Measurements from ENCODE around the gene CABLES2.
A peak's percentile ranks its signal among the peaks of the same experiment; 100 is the strongest.

Gene CABLES2

DNA sequence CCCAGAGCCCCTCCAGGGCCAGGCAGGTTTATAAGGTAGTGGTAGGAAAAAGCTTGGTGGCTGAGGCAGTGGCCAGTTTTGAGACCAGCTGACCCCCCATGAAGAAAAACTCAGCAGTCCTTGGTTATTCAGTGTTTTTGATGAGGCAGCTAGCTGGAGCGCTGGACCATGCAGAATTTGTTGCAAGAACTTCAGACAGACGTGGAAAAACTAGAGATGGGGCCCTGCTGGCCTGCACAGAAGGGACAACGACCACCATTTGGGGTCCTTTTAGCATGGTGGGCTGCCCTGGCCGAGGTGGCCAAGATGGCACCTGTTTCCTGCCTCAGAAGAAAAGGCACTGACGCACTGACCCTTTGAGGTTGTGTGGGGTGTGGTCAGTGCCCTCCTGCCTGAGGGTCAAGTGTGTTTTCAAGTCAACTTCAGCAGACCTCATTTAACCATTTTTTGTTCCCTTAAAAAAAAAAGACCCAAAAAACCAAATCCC is 17.4 kb downstream of the CABLES2 start:
- peaks cover 3% of the 10 kb centered on the region; the same call in 1 of the 2 replicates for H3K36me3 ChIP-seq (ENCODE audit: insufficient read depth)
- H3K79me2 ChIP-seq (ENCODE audit: insufficient read depth, low read depth): peaks cover 35% of the 10 kb centered on the region
- no peak overlapping the region for H3K27ac ChIP-seq
- peaks cover 18% of the 10 kb centered on the region for H3K4me1 ChIP-seq (ENCODE audit: low read depth, poor library complexity, severe bottlenecking)
- H3K4me3 ChIP-seq (IDR thresholded peaks at IDR 0.05; ENCODE audit: insufficient read depth, low read depth, low read length): no peak overlapping the region
- TF ChIP-seq, protein P1, sequence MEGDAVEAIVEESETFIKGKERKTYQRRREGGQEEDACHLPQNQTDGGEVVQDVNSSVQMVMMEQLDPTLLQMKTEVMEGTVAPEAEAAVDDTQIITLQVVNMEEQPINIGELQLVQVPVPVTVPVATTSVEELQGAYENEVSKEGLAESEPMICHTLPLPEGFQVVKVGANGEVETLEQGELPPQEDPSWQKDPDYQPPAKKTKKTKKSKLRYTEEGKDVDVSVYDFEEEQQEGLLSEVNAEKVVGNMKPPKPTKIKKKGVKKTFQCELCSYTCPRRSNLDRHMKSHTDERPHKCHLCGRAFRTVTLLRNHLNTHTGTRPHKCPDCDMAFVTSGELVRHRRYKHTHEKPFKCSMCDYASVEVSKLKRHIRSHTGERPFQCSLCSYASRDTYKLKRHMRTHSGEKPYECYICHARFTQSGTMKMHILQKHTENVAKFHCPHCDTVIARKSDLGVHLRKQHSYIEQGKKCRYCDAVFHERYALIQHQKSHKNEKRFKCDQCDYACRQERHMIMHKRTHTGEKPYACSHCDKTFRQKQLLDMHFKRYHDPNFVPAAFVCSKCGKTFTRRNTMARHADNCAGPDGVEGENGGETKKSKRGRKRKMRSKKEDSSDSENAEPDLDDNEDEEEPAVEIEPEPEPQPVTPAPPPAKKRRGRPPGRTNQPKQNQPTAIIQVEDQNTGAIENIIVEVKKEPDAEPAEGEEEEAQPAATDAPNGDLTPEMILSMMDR (conservative IDR thresholded peaks at IDR 0.05; ENCODE audit: low read depth, low read length): no peak
- H3K27me3 ChIP-seq (ENCODE audit: insufficient read depth, low read depth): no peaks in the 10 kb centered on the region
- no peak overlapping the region for H3K4me2 ChIP-seq
- H2AFZ ChIP-seq (ENCODE audit: low read depth): no peak overlapping the region
- no peaks in the 10 kb centered on the region for H4K20me1 ChIP-seq (ENCODE audit: insufficient read depth)
- no peak overlapping the region for H3K9ac ChIP-seq

GRCh38 chr20:62388839-62389600 is 18.1 kb downstream of the CABLES2 start:
- Histone ChIP-seq H3K4me3 (IDR thresholded peaks at IDR 0.05; ENCODE audit: insufficient read depth, low read depth, low read length) (no peak overlapping the region), H3K27ac (no peak overlapping the region), H3K36me3 (ENCODE audit: insufficient read depth) (peaks cover 3% of the 10 kb centered on the region; the same call in 1 of the 2 replicates)

DNA sequence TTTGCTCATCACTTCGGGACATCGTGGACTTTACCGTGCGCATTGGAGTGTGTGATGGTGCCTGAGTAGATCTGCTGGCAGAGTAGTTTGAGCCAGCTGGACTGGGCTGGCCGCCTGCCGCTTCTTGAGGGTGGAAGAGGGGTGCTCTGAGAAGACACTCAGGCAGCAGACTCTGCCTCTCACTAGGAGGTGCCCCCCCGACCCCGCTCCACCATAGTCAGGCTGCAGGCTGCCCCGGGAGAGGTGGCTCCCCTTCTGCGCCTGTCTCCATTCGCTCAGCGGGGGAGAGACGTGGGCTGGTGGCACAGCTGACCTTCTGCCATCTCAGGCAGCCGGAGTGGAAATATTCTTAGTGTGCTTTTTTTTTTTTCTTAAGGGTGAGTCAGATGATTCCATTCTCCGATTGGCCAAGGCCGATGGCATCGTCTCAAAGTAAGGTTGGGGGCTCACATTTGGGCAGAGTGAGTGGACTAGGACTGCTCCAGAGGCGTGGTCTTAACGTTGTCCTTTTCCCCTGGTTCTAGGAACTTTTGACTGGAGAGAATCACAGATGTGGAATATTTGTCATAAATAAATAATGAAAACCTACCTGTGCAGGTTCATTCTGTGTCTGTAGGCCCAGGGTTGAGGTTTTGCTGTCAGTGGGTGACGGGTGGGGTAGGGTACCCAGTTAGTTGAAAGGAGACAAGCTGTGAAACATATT is 19.0 kb downstream of the CABLES2 start:
- H3K27me3 ChIP-seq (ENCODE audit: insufficient read depth, low read depth): no peaks in the 10 kb centered on the region
- no peak overlapping the region for H3K4me3 ChIP-seq (IDR thresholded peaks at IDR 0.05; ENCODE audit: insufficient read depth, low read depth, low read length)
- H4K20me1 ChIP-seq (ENCODE audit: insufficient read depth): no peaks in the 10 kb centered on the region
- peaks cover 3% of the 10 kb centered on the region; the same call in 1 of the 2 replicates for H3K36me3 ChIP-seq (ENCODE audit: insufficient read depth)
- peak overlapping the region; percentile 49; the same call in 1 of the 2 replicates for H3K27ac ChIP-seq
- TF ChIP-seq, protein P1 (conservative IDR thresholded peaks at IDR 0.05; ENCODE audit: low read depth, low read length): no peak
- peaks cover 35% of the 10 kb centered on the region for H3K79me2 ChIP-seq (ENCODE audit: insufficient read depth, low read depth)
- H2AFZ ChIP-seq (ENCODE audit: low read depth): no peak overlapping the region
- peak overlapping the region; percentile 80; the same call in 1 of the 2 replicates for H3K9ac ChIP-seq
- H3K4me1 ChIP-seq (ENCODE audit: low read depth, poor library complexity, severe bottlenecking): peaks cover 20% of the 10 kb centered on the region
- H3K4me2 ChIP-seq: peak overlapping the region; percentile 98

More at GRCh38 chr20:62388839-62389600, 18.1 kb downstream of the CABLES2 start:
- Histone ChIP-seq H3K27me3 (ENCODE audit: insufficient read depth, low read depth) (no peaks in the 10 kb centered on the region), H3K79me2 (ENCODE audit: insufficient read depth, low read depth) (peaks cover 35% of the 10 kb centered on the region), H4K20me1 (ENCODE audit: insufficient read depth) (no peaks in the 10 kb centered on the region), H3K9ac (no peak overlapping the region), H2AFZ (ENCODE audit: low read depth) (no peak overlapping the region), H3K4me1 (ENCODE audit: low read depth, poor library complexity, severe bottlenecking) (peaks cover 18% of the 10 kb centered on the region), H3K4me2 (peak overlapping the region; percentile 98; the same call in 1 of the 2 replicates)
- TF ChIP-seq, protein P1 (conservative IDR thresholded peaks at IDR 0.05; ENCODE audit: low read depth, low read length): no peak

GRCh38 chr20:62387219-62387913 is 19.7 kb downstream of the CABLES2 start:
- H3K9ac ChIP-seq: peak overlapping the region; percentile 80
- H3K79me2 ChIP-seq (ENCODE audit: insufficient read depth, low read depth): peaks cover 35% of the 10 kb centered on the region
- TF ChIP-seq, protein P1 (conservative IDR thresholded peaks at IDR 0.05; ENCODE audit: low read depth, low read length): no peak
- peak overlapping the region; percentile 7 for H3K4me3 ChIP-seq (IDR thresholded peaks at IDR 0.05; ENCODE audit: insufficient read depth, low read depth, low read length)
- no peak overlapping the region for H2AFZ ChIP-seq (ENCODE audit: low read depth)
- H3K27ac ChIP-seq: peak overlapping the region; percentile 49
- H3K4me2 ChIP-seq: peak overlapping the region; percentile 98
- H3K27me3 ChIP-seq (ENCODE audit: insufficient read depth, low read depth): no peaks in the 10 kb centered on the region
- peaks cover 27% of the 10 kb centered on the region for H3K4me1 ChIP-seq (ENCODE audit: low read depth, poor library complexity, severe bottlenecking)
- peaks cover 3% of the 10 kb centered on the region; the same call in 1 of the 2 replicates for H3K36me3 ChIP-seq (ENCODE audit: insufficient read depth)
- no peaks in the 10 kb centered on the region for H4K20me1 ChIP-seq (ENCODE audit: insufficient read depth)

Data from KMS-11 (cell line).